ENCODE results near the gene POMP. TPM values are rescaled to one million over a fixed set of nuclear protein-coding genes. Genes with fewer than 3 reads are reported as not detected.

POMP gene
- total RNA-seq, 1 experiment from 2014 or later = 92.0 TPM

DNA sequence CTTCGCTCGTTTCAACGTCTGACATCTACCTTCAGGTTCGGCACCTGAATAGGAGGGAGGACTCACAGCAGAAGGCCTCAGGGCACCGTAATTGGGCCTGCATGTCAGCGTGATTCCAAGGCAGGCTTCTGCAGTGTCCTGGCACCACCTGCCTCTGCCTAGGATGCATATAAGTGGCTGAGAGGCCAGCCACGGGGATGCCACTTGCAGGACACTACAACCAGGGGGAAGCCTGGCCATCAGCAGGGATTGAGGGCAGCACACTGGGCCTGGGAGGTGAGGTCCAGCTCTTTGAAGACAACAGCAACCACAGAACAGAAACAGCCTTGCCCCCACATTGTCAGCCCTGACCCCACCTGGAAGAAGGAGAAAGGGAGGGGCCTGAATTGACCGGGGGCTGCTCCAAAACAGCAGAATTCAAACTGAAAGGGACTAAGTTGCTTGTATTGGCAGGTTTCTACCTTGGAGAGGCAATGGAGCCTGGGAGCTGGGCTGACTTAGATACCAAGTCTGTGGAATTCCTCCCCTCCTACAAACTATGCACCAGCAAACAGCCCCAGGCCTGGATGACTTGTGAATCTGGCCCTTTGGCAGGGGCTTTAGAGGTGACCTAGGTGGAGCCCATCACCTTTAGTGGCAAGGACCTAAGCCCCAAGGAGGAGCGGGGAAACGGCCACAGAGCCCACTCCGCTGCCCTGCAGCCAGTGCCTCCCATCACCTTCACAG lies 34.1 kb upstream of the POMP start:
- ATAC-seq = no peak
- H3K4me3 ChIP-seq (ENCODE audit: low read depth in 2 of 2, low read length in 2 of 2) = no peak overlapping the region
- TF ChIP-seq SIN3A (IDR thresholded peaks at IDR 0.05; ENCODE audit: borderline replicate concordance, insufficient read depth, low read depth, low read length) (no peak), POLR2AphosphoS5 (IDR thresholded peaks at IDR 0.05; ENCODE audit: low read depth, low read length) (no peak), TCF7L2 (IDR thresholded peaks at IDR 0.05; ENCODE audit: low read depth, low read length) (no peak), REST (IDR thresholded peaks at IDR 0.05; ENCODE audit: insufficient read depth in 1 of 2, low read depth in 2 of 2, low read length in 1 of 2) (no peak)
- TF ChIP-seq, protein P1, sequence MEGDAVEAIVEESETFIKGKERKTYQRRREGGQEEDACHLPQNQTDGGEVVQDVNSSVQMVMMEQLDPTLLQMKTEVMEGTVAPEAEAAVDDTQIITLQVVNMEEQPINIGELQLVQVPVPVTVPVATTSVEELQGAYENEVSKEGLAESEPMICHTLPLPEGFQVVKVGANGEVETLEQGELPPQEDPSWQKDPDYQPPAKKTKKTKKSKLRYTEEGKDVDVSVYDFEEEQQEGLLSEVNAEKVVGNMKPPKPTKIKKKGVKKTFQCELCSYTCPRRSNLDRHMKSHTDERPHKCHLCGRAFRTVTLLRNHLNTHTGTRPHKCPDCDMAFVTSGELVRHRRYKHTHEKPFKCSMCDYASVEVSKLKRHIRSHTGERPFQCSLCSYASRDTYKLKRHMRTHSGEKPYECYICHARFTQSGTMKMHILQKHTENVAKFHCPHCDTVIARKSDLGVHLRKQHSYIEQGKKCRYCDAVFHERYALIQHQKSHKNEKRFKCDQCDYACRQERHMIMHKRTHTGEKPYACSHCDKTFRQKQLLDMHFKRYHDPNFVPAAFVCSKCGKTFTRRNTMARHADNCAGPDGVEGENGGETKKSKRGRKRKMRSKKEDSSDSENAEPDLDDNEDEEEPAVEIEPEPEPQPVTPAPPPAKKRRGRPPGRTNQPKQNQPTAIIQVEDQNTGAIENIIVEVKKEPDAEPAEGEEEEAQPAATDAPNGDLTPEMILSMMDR (IDR thresholded peaks at IDR 0.05) = no peak
- in situ Hi-C loops (cut with HindIII; ENCODE audit: low pct_unique_long_range_greater_than_20kb, low sequenced_read_pairs) (no loop called here), intact Hi-C loops (cut with micrococcal nuclease; ENCODE audit: unreplicated experiment) (no loop called here)
- CTCF ChIA-PET = no interaction called here
- H3K9me3 ChIP-seq (ENCODE audit: control insufficient read depth, insufficient read depth, low read depth, low read length) = no peaks in the 10 kb centered on the region
- H3K36me3 ChIP-seq (ENCODE audit: control insufficient read depth, insufficient read depth, low read length) = no peaks in the 10 kb centered on the region
- H3K27ac ChIP-seq (ENCODE audit: low read length) = no peak overlapping the region
- no peaks in the 10 kb centered on the region; the same call in 1 of the 2 replicates for H3K27me3 ChIP-seq (ENCODE audit: control insufficient read depth, insufficient read depth, low read length)
- H3K4me1 ChIP-seq (ENCODE audit: control insufficient read depth, insufficient read depth, low read length) = no peaks in the 10 kb centered on the region
- BruUV-seq (replicated peaks) = no TSS peak
- DNase-seq (ENCODE audit: low read depth, low spot score) = no peak
- POLR2A ChIA-PET = no interaction called here

GRCh38 chr13:28626266-28626665 lies 32.7 kb upstream of the POMP start:
- Histone ChIP-seq H3K4me3 (ENCODE audit: low read depth in 2 of 2, low read length in 2 of 2) (no peak overlapping the region), H3K9me3 (ENCODE audit: control insufficient read depth, insufficient read depth, low read depth, low read length) (no peaks in the 10 kb centered on the region), H3K27me3 (ENCODE audit: control insufficient read depth, insufficient read depth, low read length) (no peaks in the 10 kb centered on the region; the same call in 1 of the 2 replicates), H3K4me1 (ENCODE audit: control insufficient read depth, insufficient read depth, low read length) (no peaks in the 10 kb centered on the region), H3K36me3 (ENCODE audit: control insufficient read depth, insufficient read depth, low read length) (no peaks in the 10 kb centered on the region), H3K27ac (ENCODE audit: low read length) (no peak overlapping the region)
- ChIA-PET CTCF (no interaction called here), POLR2A (no interaction called here)
- ATAC-seq (no peak), DNase-seq (ENCODE audit: low read depth, low spot score) (no peak)
- intact Hi-C loops (cut with micrococcal nuclease; ENCODE audit: unreplicated experiment) = no loop called here
- in situ Hi-C loops (cut with HindIII; ENCODE audit: low pct_unique_long_range_greater_than_20kb, low sequenced_read_pairs) = no loop called here
- TF ChIP-seq, protein P1 (IDR thresholded peaks at IDR 0.05) = no peak
- TF ChIP-seq POLR2AphosphoS5 (IDR thresholded peaks at IDR 0.05; ENCODE audit: low read depth, low read length) (no peak), TCF7L2 (IDR thresholded peaks at IDR 0.05; ENCODE audit: low read depth, low read length) (no peak), SIN3A (IDR thresholded peaks at IDR 0.05; ENCODE audit: borderline replicate concordance, insufficient read depth, low read depth, low read length) (no peak), REST (IDR thresholded peaks at IDR 0.05; ENCODE audit: insufficient read depth in 1 of 2, low read depth in 2 of 2, low read length in 1 of 2) (no peak)
- BruUV-seq (replicated peaks) = no TSS peak

All from Panc1 (cell line).